Activated CD4-positive, alpha-beta T cell treated with anti-CD3 and anti-CD28 coated beads for 48 hours (primary cell): ENCODE results near the gene SPSB3.

ENCODE experiments used
- DNase-seq: peaks from one replicate; pipeline ENCODE4 v3.0.0-alpha.2; 2020

SPSB3 gene

DNA sequence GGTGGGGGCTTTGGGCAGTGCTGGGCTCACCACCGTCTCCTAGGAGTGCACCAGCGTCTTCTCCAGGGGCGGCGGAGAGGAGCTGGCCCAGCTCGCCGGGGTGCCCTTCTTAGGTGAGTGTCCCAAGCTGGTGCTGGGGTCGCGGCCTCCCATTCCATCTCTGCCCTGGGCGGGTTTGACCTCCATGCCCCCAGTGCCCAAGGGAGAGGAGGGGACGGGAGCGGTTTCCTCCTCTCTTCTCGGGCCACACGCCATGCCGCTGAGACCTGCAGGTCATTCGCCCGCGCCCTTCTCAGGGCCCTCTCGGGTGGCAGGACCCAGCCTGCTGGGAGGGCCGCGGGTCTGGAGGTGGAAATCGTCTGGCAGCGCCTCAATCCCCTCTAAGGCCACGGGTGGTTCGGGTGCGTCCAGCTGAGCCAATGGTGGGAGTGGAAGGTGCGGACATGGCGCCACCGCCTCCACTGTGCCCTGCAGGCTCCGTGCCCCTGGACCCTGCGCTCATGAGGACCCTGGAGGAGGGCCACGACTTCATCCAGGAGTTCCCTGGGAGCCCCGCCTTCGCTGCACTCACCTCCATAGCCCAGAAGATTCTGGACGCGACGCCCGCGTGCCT, 5.8 kb upstream of the SPSB3 start:
- DNase-seq = peak; percentile 1

DNA sequence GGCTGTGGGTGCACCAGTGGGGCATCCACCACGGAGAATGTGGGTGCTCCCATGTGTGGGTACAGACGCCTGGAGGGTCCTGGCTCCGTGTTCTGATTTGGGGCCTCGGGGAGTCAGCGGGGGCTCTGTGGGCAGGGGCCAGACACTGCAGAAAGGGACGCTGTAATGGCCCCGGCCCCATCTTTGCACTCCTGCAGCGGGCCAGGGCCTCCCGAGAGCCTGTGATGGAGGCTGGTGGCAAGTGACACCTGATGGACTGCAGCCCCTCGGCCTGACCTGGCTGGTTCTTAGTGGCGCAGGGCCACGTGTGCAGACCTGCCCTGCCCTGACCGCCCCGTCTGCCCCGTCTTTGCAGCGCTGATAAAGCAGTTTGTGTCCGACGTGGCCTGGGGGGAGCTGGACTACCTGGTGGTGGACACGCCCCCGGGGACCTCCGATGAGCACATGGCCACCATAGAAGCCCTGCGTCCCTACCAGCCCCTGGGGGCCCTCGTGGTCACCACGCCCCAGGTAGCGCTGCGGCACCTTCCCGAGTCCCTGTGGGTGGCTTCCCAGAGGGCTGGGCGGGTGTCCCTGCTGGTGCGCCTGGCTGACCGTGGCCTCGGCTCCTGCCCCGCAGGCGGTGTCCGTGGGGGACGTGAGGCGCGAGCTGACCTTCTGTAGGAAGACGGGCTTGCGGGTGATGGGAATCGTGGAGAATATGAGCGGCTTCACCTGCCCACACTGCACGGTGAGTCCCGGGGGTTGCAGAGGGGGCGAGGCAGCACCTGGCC, 5.1 kb upstream of the SPSB3 start:
- peak; percentile 1 for DNase-seq

DNA sequence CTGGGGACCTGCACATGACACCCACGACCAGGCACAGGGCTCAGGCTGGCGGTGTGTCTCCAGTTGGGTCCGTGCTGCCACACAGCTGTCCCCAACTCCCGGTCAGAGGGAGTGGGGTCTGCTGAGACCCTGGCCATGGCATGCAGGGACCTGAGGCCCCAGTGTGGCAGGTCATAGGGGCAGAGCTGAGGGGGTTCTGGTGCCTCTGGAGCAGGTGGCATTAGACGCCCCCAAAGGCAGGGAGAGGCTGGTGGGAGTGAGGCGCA, 4.6 kb upstream of the SPSB3 start:
- DNase-seq = no peak

DNA sequence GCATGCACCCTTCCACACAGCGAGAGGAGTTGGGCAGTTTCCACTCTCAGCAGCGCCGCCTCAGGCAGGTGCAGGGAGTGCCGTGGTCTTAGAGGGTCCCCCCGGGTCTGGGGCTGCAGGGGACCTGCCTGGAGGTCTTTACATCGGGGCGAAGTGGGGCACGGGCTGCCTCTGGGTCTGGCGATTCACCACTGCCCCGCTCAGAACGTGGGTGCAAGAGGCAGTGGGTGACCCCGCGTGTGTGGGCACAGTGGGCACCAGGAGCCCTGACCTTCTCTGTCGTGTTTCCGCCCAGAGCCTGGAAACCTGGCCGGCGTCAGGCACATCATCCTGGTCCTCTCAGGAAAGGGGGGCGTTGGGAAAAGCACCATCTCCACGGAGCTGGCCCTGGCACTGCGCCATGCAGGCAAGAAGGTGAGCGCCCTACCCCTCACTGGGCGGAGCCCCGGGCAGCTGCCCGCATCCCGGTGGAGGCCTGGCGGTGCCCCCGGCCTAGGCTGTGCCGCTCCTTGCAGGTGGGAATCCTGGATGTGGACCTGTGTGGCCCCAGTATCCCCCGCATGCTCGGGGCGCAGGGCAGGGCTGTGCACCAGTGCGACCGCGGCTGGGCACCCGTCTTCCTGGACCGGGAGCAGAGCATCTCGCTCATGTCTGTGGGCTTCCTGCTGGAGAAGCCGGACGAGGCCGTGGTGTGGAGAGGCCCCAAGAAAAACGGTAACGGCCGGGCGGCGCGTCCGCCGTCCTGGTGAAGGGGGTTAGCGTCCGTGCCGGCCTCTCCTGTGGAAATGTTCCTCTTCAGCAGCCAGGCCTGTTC, 4.1 kb upstream of the SPSB3 start:
- no peak for DNase-seq

DNA sequence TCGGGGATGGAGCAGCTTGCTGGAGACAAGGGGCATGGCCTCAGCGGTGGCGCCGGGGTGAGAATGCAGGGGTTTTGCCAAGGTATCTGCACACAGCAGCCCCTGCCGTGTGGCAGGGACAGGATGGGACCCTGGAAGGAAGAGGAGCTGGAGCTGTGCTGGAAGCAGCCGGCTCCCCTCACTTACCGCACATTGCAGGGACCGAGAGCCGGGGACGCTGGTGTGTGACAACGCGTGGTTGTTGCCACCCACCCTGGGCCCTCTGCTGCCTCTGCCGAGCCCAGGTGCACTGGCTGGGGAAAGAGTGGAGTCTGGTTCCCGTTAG, 3.4 kb upstream of the SPSB3 start:
- no peak for DNase-seq

DNA sequence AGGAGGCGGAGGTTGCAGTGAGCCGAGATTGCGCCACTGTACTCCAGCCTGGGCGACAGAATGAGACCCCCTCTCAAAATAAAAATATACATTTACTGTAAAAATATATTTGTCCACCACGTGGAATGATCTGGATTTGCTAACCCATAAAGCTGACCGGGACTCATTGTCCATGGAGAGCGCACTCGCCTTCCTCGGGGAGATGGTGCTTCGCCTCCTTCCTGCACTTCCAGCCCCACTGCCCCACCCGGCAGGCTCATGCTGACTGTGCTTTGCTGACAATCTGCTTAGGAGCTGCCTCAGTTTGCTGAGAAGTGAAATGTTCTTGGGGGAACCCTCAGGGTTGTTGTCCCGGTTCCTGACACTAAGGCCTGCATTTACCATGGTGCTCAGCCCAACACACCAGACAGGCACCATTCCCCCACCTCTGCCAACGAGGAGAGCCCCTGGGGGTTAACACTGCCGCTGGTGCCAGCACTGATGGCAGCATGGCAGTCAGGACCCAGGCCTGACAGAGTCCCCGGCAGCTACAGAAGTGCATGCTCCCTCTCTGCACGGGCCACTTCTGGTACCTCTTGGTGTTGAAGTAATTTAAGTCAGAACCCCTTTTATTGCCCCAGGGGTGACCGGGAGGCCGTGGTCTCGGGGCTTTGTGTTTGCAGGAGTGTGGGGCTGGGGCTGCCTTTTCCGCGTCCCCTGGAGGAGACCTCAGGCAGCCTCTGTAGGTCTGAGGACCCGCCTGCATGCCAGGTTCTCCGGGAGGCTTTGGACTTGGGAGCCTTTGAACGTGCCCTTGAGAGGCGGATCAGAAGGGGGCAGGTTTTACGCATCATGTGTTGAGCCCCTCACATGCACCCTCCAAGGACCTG, 2.8 kb upstream of the SPSB3 start:
- DNase-seq = no peak

DNA sequence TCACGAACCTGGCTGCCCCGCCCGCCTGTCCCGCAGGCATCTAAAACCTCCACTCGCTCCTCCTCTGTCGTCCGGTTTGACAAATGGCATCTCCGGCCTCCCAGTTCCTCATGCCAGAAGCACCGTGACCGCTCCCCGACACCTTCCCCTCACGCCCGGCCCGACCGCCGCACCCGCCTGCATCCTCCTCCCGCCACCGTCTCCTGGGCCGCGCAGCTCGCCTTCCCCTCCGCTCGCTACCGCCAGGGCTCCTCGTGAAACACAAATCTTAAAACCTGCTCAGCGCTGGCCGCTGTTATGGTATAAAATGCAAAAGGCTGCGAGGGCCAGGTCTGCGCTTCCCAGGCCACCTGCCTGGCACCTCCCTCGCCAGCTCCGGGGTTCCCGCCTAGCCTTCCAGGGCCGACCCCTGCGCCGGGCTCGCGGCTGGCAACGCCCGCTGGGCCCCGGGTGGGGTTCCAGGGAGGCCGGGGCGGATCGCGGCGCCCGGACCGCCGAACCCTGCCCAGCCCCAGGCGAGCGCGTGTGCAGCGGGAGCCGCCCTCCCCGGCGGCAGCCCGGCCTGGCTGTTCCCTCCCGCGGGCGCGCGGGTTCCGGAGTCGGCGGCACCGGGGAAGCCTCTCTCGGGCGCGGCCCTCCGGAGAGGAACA, 488 bp downstream of the SPSB3 start:
- DNase-seq = peak; percentile 51

DNA sequence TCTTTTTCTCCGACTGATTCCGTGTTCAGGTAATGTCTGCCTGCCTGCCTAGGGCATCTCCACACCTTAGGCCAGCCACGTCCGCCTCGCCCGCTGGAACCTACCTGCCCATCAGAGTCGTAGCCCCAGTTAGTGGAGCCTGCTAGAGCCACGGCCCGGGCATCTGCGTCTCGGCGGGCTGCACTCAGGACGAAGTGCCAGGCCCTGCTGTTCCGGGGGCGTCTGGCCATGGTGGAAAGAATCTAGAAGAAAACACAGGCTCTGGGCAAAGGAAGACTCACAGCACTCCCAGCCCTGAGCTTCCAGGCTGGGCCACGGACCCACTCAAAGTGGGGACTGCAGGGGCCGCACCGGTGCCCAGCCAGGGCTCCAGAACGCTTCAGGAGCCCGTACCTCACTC, 1.1 kb downstream of the SPSB3 start:
- DNase-seq = no peak

DNA sequence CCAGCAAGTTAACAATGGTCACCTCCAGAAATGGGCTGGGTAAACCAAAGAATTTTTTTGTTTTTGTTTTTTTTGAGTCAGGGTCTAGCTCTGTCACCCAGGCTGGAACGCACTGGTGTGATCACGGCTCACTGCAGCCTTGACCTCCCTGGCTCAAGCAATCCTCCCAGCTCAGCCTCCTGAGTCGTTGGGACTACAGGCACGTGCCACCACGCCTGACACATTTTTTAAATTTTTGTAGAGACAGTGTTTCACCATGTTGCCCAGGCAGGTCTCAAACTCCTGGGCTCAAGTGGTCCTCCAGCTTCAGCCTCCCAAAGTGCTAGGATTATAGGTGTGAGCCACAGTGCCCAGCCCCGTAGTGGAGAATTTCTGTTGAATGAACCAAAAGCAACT, 1.7 kb downstream of the SPSB3 start:
- no peak for DNase-seq

DNA sequence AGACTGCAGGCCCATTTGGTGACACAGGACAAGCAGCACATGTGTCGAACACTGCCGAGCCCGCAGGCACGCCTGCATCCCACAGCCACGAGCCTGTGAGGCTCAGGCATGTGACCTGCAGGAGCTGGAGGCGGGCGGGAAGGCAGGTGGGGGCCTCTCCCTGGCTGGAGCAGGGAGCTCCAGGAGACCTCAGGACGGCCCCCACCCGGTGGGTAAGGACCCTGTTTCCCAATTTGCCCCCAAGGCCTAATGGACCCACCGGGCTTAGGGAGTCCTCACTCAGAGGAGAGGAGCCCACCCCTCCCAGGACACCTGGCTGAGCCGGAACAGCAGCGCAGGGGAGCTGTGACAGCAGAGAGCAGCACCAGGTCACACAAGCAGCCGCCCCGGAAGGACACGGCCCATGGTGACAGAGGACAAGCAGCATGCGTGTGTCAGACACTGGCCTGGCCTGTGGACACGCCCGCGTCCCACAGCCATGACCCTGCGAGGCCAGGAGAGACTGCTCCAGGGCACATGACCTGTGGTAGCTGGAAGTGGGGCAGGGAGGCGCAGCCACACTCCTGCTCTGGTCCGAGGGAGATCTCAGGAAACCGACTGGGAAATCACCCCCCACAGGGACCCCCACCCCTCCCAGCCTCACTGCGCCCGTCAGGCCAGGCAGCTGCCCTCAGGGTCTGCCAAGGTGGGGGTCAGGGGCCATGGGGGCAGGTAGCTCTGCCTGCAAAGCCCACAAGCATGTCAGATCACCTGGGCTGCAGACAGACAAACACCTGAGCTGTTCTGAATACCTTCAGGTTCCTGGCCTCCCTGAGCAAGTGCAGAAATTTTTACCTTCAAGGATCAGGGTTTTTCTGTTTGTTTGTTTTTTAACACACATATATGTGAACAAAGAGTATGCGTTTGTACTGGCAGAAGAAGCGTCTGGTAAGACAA, 2.4 kb downstream of the SPSB3 start:
- DNase-seq = no peak

DNA sequence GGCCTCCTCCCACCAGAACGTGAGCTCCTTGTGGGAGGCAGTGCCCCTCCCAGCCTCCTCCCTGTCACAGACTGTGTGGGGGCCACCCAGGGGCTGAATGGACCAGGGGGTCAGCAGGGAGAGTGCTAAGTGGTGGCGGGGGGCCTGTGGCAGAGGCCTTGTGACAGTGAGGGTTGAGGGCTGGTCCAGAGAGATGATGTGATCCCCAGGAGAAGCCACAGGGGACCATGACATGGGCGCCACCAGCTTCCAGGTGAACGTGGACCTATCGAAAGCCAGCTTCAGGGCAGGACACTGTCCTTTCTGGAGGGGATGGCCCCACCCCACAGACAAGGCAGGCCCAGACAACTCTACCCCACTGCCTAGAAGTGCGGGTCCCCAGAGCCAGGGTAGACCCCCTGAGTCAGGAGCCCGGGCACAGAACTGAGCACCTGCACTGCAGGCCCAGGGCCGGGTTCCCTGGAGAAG, 3.1 kb downstream of the SPSB3 start:
- DNase-seq = no peak

DNA sequence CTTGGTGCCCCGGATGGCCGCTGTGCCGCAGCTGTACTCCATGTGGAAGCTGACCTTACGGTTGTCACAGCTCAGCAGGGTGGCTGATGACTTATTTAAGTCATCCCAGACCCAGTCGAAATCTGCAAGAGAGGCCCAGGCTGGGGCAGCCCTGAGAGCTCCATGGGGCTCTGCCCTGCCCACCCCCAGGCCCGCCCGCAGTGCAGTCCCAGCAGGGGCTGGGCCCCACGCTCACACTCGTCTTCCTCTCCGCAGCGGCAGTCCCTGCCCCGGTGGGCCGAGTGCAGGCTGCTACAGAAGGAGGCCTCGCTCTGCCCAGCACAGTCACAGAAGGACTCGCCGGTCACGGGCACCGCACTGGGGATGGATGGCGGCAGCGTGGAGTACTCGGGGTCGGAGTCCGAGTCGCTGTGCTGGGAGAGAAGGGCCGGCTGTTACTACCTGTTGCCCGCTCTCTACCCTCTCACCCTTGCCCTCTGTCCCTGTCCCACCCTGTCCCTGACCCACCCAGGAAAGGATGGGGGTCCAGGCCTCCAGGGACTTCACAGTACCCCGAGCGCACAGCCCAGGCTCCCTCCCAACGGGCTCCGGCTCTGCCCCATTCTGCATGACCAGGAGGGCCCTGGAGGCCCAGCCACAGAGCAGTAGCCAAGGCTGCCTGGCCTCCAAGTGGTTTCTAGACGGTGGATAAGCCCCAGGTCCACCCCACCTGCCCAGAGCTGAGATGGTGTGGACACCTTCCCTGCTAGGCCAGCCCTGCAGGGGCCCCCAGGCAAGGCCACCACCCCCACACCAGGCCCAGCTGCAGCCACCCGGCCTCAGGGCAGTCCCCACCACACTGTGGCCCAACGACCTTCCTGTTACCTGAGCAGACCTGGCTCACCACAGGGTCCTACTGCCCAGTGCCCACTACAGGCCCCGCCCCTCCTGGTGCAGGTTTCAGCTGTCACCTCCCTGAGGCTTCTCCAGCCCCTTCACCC, 3.9 kb downstream of the SPSB3 start:
- DNase-seq = no peak

DNA sequence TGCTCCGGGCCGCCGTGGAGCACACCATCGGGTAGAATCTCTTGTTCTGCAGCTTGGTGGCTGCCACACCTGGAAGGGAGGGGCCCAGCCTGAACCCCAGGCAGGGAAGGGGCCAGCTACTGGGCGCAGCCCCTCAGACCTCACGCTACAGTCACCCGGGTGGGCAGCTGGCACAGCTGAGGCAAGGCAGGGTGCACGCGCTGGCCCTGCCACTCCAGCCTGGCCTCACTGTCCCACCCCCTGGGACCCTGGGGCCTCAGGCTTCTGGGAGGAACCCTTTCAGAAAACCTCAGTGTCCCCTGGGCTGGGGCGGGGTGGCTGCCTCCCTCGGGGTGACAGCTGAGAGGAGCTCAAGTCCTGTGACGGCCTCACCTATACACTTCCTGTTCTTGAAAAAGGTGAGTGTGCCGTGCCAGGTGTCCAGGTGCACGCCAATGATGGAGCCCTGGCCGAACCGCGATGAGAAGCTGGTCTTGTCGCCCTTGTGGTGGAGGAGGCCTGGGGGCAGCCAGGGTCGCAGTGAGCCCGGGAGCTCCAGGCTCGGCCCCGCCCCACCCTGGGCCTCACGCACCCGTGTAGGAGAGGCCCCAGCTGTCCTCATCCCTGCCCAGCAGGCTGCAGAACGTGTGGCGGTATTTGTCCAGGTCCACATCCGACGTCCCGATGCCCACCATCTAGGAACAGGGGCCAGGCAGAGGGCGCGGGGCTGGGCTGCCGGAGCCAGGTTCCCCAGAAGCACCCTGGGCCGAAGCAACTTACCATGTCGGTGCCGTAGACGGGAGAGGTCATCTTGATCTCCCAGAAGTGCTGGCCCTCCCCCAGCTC, 4.8 kb downstream of the SPSB3 start:
- no peak for DNase-seq

DNA sequence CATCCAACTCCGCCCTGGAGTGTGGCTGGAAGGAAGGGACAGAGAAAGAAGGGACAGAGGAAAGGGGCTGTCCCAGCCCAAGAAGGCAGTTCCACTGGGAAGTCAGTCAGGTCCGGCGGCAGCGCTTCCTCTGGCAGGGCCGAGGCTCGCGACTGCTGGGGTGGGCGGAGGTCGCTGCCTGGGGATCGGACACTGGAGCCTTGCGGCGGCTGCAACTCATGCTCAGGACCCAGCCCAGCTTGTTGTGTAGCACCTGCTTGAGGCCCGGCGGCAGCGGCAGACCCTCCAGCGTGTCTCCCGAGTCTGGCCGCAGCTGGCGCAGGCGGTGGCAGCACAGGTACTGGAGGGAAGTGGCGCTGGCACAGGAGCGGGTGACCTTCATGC, 5.4 kb downstream of the SPSB3 start:
- DNase-seq = no peak

DNA sequence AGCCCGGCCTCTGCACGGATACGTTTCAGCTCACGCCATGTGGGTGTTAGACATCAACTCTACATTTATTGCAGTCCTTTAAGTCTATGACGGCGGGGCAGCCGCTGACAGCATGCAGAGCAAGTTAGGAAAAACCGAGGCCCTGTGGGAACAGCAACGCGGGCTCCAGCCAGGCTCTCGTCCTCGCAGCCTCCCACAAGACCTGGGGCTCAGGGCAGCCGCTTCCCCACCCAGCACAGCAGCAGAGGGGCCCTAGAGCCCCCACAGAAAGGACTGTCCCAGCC, 5.8 kb downstream of the SPSB3 start:
- no peak for DNase-seq

DNA sequence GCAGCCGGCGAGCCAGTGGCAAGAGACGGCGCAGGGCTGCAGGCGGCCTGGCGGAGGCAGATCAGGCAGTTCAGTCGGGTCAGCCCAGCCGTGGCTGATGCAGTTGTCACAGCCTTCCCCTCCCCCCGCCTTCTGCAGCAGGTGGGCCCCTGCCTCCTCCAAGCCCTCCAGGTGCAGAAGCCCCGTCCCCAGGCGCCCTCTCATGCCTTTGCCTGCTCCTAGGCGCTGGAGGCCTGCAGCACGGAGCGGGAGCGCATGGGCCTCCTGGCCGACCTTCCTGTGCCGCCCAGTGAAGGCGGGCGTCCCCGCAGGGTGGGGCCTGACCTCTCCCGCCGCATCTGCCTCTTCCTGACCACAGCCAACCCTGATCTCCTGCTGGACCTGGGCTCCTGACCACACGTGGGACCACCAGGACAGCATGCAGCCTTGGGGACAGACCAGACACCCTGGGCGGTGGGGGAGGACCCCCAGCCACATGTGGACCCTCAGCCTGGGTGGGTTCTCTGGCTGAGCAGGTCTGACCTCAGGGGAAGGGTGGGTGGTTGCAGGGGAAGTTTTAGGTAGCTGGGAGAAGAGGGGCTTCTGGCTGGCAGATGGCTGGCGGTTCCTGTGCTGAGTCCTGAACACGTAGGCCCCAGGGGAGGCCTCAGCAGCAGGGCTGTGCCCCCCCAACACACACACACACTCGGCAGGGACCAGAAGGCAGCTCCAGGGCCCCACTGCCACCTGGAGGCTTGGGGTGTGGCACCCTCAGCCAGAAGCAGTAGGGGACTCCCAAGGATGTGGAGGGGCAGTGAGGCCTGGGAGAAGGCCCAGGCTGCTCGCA, 6.3 kb downstream of the SPSB3 start:
- no peak for DNase-seq

DNA sequence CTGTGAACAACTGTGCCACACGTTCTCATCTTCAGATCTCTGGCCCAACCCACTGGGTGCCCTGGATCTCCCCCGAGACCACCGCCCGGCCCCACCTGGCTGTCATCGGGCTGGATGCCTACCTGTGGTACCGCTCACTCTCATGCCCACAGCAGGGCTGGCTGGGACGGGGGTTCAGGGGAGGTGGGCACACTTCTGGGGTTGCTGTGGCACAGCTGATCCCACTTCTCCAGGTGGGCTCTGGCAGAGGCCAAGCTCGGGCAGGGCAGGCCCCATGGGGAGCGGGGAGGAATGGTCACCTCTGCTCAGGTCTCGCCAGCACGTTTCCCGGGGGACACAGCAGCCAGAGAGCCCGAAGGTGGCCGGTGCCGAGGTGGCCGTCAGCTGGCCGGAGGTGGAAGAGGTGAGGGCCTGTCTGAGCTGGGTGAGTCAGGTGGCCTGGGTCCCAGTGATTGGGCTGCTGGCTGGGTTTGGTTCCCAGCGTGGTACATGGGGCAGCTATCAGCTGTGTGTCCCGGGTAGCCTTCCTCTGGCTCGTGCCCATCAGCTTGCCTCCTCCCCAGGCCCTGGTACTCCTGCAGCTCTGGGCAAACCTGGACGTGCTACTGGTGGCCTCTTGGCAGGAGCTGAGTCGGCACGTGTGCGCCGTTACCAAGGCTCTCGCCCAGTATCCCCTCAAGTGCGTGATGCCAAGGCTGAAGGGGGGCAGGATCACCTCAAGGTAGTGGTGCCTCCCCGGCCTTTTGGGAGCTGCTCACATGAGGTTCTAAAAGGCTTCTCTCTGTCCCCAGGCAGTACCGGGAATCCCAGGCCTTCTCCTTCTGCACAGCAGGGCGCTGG, 7.1 kb downstream of the SPSB3 start:
- DNase-seq = no peak

DNA sequence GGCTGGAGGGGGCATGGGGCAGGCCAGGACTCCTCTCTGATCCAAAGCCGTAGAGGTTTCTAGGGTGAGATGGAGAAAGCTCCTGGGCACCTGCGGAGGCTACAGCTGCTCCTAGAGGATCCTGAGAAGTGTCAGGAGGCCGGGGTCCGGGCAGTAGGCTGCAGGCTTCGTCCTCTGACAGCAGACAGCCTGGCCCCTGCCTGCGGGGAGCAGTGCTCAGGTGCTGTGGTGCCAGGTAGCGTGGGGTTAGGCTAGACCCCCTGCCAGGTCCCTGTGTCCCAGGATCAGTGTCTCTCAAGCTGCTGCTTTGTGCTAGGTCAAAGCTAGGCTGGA, 8.0 kb downstream of the SPSB3 start:
- no peak for DNase-seq
